NCI-H2029 (cell line): ENCODE measurements around the gene MAP2K1.

Experiments
- DNase-seq: peaks from one replicate; lab custom pipeline; 2025; lab: John Stamatoyannopoulos, UW

MAP2K1 gene

DNA sequence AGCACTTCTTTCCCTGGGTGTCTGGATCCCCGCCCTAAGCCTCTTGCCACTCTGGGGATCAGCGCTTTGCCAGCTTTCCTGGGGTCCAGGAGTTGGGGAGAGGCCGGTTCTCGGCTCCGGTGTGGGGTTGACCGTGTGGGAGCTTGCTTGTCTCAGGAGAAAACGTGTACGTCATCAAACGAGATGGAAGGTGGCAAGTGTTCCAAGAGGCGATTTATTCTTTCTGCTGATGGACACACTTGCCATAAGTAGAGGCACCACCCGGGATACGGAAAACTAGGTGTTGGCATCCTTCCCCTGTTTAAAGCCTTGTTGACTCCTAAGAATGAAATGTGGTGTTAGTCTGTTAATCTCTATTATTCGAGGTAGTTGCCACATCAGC is 118.7 kb downstream of the MAP2K1 start:
- DNase-seq, result no peak

DNA sequence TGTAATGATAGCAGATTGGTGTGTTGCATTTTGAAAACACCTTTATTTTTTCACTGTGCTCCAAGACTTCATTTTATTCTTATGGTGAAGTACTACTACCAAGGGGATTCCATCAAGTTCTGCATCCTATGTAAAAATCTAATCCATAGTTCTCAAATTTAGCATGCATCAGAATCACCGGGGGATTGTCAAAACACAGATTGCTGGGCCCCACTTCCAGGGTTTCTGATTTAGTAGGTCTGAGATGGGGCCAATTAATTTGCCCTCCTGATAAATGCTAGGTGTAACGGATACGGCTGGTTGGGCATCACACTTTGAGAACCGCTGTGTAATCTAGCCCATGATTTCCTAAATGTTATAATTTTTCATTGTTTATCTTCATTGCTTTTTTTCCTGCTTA is 119.1 kb downstream of the MAP2K1 start:
- no peak for DNase-seq

DNA sequence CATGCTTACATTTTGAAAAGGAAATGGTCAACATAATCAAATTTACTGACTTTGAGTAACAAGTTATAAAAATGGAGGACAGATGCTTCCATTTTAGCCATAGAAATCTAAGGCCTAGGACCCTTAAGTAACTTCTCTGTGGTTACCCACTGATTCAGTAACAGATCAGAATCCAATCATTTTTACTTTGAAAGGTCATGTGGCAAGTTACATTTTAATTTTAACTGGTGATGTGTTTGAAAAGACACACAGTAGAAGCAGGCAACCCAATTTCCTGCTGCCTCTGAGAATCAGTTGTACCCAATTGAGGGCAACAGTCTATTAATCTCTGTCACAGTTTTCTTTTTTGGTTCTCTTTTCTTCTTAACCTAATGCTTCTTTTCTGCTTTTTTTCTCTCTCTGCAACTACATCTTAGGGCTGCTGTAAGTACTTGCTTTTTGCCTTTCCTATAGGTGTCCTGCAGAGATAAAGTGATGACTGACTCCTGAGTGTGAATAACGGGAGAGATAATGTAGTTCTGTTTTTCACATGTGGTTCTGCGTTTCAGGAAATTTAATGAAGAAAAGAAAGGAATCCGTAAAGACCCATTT is 121.7 kb downstream of the MAP2K1 start:
- DNase-seq, result no peak

DNA sequence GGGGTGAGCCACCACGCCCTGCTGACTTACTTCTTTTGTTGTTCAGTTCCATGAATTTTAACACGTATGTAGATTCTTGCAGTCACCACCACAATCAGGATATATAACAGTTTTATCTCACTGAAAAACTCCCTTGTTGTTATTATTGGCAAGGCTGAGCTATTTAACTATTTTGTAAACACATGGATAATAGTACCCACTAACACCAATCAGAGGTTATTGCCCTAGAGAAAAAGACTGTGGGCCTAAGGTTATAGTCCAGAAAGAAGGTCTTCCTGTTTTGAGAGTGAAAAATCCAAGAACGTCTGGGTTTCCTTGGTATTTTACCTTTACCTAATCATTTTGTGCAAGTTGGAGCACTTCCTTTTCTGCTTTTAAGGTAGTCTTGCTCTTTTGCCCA is 127.9 kb downstream of the MAP2K1 start:
- DNase-seq, result no peak

DNA sequence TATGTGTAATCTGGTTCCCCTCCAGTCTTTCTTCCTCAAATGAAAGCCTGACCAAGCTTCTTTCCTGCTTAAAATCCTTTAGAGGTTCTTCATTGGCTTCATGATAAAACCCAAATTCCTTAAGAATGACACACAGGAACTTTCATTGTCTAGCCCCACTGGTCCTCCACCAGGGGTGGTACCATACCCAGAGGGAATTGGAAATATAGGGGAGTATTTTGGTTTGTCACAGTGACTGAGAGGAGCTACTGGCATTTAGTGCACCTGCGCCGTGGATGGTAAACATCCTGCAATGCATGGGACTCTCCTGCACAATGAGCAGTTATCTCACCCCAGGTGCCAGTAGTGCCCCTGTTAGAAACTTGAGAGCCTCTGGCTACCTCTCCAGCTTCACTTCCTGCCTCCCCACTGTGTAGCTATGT is 129.2 kb downstream of the MAP2K1 start:
- DNase-seq, result no peak

DNA sequence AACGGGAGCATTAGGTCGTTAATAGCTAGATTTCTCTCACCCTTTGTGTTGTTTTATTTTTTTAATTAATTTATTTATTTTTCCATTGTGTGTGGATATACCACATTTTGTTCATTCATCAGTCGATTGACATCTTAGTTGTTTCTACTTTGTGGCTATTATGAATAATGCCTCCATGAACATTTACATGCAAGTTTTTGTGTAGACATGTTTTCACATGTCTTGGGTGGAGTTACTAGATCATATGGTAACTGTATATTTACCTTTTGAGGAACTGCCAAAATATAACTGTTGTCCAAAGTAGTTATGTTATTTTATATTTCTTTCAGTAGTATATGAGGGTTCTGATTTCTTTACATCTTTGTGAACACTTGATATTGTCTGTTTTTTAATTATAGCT is 137.2 kb downstream of the MAP2K1 start:
- DNase-seq, result no peak

DNA sequence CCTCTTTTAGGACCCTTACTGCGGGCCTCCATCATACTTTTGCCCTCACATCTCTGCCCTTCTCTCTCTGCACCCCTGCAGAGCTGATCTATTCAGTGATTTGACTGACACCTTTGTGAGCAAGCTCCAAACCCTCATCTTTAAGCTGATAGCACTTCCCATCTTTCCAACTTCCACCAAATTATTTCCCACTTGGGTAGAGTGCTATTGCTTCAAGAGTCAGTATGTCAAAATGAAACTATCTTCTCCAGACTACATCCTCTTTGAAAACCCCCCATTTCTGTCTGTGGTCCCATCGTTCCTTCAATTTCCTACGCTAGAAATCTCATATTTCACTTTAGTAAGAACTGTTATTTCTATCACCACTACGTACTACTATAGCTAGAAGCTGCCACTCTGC is 138.1 kb downstream of the MAP2K1 start:
- DNase-seq, result no peak

DNA sequence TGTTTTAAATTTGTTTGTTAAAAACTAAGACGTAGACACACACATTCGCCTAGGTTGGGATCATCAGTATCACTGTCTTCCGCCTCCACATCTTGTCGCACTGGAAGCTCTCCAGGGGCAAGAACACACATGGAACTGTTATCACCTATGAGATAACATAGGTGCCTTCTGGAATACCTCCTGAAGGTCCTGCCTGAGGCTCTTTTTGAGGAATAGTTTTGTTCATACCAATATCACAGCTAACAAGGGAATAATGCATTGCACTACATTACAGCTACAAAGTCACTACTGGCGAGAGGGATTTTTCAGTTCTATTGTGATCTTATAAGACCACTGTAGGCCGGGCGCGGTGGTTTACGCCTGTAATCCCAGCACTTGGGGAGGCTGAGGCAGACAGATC is 148.3 kb downstream of the MAP2K1 start:
- DNase-seq, result no peak
